HG03565 (cell line): ENCODE data around the gene VPS8.

Experiments used
- ATAC-seq: cut with Tn5 transposase; IDR thresholded peaks from one replicate; pipeline ENCODE4 v1.9.1; 2021; ENCODE audit warnings: mild to moderate bottlenecking, moderate library complexity; ENCODE audit not compliant: unreplicated experiment

VPS8 gene

GRCh38 chr3:185042312-185043050 lies 230.5 kb downstream of the VPS8 start:
- no peak for ATAC-seq

- ATAC-seq: no peak
Observed at GRCh38 chr3:185046164-185046515, 234.2 kb downstream of the VPS8 start.

DNA sequence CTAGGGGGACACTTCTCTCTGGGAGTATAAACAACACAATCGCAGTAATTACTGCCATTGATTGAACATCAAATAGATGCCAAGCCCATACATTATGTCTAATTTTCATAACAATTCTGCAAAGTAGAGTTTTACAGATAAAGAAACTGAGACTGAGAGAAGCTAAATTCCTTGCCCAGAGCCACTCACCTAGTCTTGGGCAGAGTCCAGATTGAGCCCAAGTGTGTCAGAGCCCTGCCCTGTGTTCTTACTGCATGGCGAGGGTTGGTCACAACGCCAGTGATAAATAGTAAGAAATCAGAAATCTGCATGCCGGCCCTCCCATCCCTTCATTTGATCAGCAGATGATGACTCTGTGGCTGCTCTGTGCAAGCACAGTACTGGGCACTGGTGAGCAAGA lies 234.6 kb downstream of the VPS8 start:
- ATAC-seq: no peak

DNA sequence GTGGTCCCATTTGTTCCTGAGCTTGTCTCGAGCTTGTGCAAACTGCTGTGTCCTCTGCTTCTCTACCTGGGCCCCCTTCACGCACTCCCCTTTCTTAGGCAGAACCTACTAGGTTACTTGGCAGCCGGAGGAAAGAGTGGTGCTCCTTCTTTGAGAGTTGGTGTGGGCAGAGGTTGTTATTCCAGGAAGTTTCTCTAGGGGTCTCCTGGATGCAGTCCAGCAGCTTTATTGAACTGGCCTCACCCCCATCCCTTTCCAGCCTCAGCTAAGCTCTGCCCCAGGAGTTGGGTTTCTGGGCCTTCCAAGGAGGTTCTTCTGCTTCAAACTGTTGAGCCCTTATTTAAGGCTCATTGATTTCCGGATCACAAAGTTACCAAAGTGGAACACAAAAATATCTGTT lies 237.7 kb downstream of the VPS8 start:
- ATAC-seq: no peak

DNA sequence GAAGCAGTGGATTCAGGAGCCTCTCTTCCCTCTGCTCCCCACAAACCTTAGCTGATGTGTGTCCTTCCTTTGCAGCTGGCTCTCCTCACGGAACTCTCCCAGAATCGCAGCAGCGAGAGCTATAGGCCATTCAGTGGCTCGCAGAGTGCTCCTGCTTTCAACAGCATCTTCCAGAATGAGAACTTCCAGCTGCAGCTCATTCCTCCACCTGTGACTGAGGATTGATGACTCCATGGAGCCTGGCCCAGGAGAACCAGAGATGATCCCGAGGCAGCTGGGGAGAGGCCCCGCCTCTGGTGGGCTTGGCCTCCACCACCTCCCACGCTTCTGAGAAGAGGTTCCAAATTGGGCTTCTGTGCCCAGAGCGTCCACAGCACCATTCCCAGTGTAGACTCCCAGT lies 239.8 kb downstream of the VPS8 start:
- no peak for ATAC-seq

DNA sequence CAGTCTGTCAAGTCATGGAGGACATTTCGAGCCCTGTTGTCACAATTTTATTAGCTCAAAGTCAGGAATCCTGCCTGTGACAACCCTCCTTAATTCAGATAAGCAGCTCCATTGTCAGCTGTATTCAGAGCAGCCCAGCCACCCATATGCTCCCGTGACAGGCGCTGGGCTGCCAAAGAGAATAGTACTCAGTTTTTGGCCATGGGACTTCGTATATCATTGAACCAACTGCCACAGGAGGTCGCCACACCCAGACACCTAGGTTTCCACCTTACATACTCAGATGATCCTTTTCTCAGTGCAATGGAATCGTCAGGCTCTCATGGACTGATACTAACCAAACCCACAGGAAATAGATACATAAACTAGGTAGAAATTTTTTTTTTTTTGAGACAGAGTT lies 240.7 kb downstream of the VPS8 start:
- ATAC-seq: no peak

DNA sequence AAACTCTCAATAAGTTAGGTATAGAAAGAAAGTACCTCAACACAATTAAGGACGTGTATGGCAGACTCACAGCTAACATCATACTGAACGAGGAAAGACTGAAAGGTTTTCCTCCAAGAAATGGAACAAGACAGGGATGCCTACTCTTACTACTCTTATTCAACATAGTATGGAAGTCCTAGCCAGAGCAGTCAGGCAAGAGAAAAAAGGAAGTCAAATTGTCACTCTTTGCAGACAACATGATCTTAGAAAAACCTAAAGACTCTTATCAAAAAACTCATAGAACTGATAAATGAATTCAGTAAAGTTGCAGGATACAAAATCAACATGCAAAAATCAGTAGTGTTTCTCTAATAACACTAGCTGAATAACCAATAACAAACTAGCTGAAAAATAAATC lies 244.9 kb downstream of the VPS8 start:
- no peak for ATAC-seq

DNA sequence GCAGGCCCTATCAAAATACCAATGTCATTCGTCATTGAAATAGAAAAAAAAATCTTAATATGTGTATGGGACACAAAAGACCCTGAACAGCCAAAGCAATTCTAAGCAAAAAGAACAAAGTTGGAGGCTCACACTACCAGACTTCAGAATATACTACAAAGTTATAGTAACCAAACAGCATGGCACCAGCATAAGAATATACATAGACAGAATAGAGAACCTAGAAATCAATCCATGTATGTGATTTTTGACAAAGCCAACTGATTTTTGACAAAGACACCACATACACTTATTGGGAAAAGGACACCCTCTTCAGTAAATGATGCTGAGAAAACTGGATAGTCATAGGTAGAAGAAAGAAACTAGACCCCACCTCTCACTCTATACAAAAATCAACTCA lies 245.9 kb downstream of the VPS8 start:
- ATAC-seq: no peak

GRCh38 chr3:185058796-185059195 lies 246.8 kb downstream of the VPS8 start:
- no peak for ATAC-seq

- no peak for ATAC-seq
Observed at GRCh38 chr3:185059766-185060165, 247.8 kb downstream of the VPS8 start.

GRCh38 chr3:185060655-185061054 lies 248.7 kb downstream of the VPS8 start:
- no peak for ATAC-seq

- no peak for ATAC-seq
Observed at GRCh38 chr3:185062191-185062590, 250.2 kb downstream of the VPS8 start.

DNA sequence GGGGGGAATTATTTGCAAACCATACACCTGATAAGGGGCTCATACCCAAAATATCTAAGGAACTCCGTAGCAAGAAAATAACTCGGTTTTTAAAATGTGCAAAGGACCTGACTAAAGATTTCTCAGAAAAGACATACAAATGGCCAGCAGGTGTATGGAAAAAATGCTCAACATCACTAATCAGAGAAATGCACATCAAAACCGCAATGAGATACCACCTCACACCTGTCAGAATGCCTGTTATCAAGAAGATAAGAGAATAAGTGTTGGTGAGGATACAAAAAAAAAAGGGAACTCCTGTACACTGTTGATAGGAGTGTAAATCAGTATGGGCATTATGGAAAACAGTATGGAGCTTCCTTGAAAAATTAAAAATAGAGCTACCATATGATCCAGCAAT lies 251.5 kb downstream of the VPS8 start:
- ATAC-seq: no peak

- no peak for ATAC-seq
Observed at GRCh38 chr3:185065059-185065458, 253.1 kb downstream of the VPS8 start.

- ATAC-seq: no peak
Observed at GRCh38 chr3:185066251-185066650, 254.3 kb downstream of the VPS8 start.

GRCh38 chr3:185067173-185067572 lies 255.2 kb downstream of the VPS8 start:
- ATAC-seq: no peak

DNA sequence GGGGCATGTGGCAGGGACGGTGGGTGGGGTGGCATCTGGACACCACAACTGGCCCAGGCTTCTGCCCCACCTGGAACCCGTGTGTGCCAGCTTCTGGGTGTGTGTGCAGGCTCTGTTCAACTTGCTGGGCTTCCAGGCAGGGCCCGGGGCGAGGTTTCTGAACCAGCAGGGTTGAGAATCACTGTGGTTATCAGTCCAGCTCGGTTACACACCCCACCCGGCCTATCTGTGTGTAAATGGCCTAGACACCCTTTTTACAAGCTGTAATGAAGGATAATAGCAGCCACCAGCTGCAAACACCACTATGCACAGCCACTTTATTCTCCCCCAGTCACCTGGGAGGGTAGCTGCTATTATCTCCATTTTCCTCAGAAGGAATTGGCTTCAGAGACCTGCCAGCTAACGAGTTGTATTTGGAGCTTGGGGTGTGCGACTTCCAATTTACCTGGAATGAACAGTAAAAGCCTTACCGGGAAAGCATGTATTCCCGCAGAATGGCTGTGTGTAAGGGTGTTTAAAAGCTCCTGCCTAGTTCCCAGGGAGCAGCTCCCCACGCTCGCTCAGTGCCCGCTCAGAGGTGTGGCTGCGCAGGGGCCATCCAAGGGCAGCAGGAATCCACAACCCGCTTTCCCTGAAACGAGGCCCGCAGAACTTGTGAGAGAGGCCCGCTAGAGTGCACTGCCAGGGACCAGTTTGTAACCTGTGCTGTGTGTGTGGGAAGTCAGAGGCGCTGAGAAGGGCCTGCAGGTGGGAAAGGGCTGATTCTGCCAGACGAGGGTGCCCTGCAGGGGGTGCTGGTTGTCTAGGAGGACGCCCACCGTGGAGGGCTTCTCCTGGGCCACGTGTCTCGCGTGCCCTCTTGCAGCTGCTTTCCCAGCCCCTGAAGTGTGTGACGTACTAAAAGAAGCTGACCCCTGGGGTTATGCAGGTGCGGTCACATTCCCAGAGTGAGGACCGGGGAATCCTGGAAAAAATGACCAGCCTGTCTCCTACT lies 257.4 kb downstream of the VPS8 start:
- no peak for ATAC-seq

DNA sequence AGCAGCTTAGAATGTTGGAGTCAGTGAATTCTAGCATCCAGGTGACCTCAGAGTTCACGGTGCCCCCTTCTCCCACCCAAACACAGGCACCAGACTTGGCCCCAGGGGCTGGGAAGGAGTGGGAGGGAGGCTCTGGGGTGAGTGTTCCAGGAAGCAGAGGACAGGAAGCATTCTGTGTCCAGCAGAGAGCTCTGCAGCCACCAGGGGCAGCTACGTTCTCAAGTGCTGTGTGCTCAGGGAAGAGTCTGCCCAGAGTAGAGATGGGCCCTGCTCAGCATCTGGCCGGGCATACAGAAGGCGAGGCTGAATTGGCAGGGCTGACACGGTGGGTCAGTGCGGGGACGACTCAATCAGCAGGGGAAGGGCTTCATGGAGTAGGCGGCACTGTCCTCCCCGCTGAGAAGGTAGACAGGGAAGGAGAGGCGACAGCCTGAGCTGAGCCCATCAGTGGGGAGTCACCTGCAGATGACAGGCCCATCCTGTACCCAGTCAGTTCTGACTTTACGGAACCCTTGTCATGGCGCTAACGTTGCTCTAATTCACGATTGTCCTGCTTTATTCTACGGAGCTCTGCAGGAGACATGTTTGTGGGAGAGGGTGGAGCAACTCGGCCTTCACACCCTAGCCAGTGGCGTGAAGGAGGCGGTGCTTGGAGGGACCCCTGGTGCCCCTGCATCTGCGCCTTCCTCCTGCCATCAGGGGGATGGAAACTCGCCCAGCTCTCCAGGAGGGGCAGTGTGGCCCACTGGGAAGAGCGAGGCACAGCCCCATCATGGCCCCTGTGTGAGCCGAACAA lies 258.7 kb downstream of the VPS8 start:
- ATAC-seq: no peak

DNA sequence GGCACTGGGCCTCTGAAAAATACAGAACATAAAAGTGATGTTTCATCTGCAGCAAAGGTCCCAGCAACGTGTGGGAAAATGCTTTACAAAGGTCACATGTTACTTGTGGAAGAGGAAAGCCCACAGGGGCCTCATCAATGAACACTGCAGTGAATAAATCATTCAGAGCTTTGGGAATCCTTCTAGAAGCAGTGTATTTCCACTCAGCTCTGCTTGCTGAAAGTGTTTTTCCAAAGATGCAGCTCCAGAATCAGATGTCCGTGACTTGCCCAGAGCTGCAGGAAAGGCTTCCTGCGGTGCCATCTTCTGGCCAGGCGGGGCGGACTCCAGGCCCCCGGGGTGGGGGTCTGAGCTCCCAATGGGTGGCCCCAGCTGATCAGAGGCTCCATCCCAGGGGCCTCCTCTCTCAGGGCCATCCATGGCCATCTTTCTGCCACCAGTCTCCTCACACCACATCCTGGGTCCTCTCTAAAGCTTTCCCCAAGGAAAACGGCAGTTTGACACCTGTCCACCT lies 259.4 kb downstream of the VPS8 start:
- no peak for ATAC-seq

GRCh38 chr3:185075547-185075946 lies 263.6 kb downstream of the VPS8 start:
- no peak for ATAC-seq

- no peak for ATAC-seq
Observed at GRCh38 chr3:185076219-185076618, 264.3 kb downstream of the VPS8 start.
